GM12801 (cell line): ENCODE results near the gene SERPING1.

Experiments used
- CTCF ChIP-seq: IDR thresholded peaks from one replicate; pipeline ENCODE4 v1.5.1; 2011; ENCODE audit warnings: control low read depth; ENCODE audit not compliant: insufficient read length; ENCODE audit errors: extremely low read depth

The SERPING1 gene

GRCh38 chr11:57649826-57650738 lies 52.6 kb downstream of the SERPING1 start, which contains the start of gene YPEL4:
Gene YPEL4 (minus strand): TSS chr11:57649912. CDS start chr11:57647107, 2,805 bp downstream.
- no peak for TF ChIP-seq CTCF

GRCh38 chr11:57650739-57651090 lies 53.2 kb downstream of the SERPING1 start:
- TF ChIP-seq CTCF: no peak

DNA sequence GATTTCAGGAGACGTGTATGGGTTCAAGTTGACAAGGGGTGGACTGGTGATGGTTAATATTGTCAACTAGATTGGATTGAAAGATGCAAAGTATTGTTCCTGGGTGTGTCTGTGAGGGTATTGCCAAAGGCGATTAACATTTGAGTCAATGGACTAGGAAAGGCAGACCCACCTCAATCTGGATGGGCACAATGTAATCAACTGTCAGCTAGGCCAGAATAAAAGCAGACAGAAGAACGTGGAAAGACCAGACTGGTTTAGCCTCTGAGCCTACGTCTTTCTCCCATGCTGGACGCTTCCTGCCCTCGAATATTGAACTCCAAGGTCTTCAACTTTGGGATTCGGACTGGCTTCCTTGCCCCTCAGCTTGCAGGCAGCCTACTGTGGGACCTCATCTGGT lies 53.9 kb downstream of the SERPING1 start:
- TF ChIP-seq CTCF: no peak

GRCh38 chr11:57652662-57653061 lies 55.2 kb downstream of the SERPING1 start:
- TF ChIP-seq CTCF: no peak

DNA sequence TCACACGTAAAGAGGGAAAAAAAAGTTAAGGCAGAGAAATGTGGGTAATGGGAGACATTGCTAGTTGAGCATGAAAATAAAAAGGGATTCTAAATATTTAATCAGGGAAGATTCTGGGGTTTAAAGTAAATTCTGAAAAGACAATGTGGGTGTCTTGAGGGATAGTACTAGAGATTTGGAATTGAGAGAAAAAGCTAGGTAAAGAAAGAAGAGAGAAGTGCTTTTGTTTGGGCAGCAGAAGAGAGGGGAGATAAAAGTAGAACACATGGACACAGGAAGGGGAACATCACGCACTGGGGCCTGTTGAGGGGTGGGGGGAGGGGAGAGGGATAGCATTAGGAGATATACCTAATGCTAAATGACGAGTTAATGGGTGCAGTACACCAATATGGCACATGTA lies 55.7 kb downstream of the SERPING1 start:
- TF ChIP-seq CTCF: no peak

DNA sequence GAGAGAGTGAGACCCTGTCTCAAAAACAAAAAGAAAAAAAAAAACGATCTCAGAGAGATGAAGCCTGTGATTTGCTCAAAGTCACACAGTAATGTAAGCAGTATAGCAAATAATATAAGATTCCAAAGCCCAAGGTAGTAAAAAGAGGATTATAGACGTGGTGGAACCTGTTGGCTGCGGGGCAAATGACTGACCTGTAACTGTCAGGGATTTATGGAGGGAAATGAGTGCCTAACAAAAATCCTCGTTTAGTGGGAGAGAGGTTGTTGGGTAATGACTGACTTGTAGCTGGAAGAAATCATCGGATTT lies 59.4 kb downstream of the SERPING1 start:
- no peak for TF ChIP-seq CTCF

- TF ChIP-seq CTCF: no peak
Measured at GRCh38 chr11:57657194-57658022, 59.9 kb downstream of the SERPING1 start, which contains the start of gene CLP1. Gene CLP1 (plus strand): TSS chr11:57657762. CDS start chr11:57659477, 1,715 bp downstream.
